ENCODE data around the gene SPIRE2.
"Not testable (repeated sequence)": the region's sequence is repeated elsewhere in the genome, so short reads cannot be mapped to it uniquely, and the experiment has no call there.

SPIRE2 gene

DNA sequence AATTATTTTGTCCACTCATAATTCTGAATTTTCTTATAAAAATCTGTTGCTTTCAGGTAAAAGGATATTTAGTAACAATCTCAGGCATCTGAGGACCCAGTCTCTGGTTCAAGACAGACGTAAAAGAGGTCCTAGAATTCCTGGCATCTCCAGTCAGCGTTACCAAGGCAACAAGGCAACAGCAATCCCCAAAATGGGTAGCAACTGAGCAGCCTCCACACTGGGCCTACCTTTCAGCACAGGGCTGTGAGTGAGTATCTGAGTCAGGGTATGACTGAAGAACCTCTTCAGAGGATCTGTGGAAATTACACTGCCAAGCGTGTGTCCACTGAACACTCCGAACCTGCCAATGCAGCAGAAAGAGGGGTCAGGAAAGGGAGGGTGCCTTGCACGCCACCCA is 32.6 kb upstream of the SPIRE2 start:
- TF ChIP-seq, protein P1, sequence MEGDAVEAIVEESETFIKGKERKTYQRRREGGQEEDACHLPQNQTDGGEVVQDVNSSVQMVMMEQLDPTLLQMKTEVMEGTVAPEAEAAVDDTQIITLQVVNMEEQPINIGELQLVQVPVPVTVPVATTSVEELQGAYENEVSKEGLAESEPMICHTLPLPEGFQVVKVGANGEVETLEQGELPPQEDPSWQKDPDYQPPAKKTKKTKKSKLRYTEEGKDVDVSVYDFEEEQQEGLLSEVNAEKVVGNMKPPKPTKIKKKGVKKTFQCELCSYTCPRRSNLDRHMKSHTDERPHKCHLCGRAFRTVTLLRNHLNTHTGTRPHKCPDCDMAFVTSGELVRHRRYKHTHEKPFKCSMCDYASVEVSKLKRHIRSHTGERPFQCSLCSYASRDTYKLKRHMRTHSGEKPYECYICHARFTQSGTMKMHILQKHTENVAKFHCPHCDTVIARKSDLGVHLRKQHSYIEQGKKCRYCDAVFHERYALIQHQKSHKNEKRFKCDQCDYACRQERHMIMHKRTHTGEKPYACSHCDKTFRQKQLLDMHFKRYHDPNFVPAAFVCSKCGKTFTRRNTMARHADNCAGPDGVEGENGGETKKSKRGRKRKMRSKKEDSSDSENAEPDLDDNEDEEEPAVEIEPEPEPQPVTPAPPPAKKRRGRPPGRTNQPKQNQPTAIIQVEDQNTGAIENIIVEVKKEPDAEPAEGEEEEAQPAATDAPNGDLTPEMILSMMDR (conservative IDR thresholded peaks at IDR 0.05; ENCODE audit: low read length): no peak
- no peak for DNase-seq (ENCODE audit: low read depth)
- no peak overlapping the region for H3K4me3 ChIP-seq (ENCODE audit: low read length)

DNA sequence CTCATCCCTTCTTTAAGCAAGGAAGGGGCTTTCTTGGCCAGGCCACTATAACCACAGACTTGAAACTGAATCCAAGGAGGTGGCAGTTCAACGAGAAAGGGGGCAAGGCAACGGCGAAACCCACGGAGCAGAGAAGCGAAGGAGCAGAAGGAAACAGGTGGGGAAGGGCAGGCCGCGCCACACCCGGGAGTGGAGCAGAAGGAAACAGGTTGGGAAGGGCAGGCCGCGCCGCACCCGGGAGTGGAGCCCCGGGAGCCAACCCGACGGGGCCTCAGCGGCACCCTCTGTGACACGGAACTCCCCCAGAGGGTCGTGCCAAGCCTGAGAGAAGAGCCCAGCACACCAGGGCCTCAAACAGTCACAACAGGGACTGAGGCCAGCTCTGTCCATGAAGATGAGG is 32.2 kb upstream of the SPIRE2 start:
- DNase-seq (ENCODE audit: low read depth): no peak
- TF ChIP-seq, protein P1 (conservative IDR thresholded peaks at IDR 0.05; ENCODE audit: low read length): no peak
- H3K4me3 ChIP-seq (ENCODE audit: low read length): no peak overlapping the region

DNA sequence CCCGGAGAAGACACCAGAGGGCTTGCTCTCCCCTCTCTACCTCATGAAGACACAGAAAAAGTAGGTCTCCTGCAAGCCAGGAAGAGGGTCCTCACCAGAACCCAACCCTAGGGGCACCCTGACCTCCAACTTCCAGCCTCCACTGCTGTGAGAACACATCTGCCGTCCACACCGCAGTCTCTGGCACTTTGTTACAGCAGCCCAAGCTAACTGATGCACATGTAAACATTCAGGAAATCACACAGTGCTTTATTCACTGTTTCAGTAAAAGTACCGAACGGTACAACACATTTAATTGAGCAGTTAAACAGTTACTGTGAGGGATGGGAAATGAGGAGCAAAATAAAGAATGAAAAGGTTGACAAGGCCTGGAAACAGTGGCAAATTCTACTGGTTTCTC is 30.1 kb upstream of the SPIRE2 start:
- TF ChIP-seq, protein P1 (conservative IDR thresholded peaks at IDR 0.05; ENCODE audit: low read length): no peak
- no peak for DNase-seq (ENCODE audit: low read depth)
- H3K4me3 ChIP-seq (ENCODE audit: low read length): no peak overlapping the region

DNA sequence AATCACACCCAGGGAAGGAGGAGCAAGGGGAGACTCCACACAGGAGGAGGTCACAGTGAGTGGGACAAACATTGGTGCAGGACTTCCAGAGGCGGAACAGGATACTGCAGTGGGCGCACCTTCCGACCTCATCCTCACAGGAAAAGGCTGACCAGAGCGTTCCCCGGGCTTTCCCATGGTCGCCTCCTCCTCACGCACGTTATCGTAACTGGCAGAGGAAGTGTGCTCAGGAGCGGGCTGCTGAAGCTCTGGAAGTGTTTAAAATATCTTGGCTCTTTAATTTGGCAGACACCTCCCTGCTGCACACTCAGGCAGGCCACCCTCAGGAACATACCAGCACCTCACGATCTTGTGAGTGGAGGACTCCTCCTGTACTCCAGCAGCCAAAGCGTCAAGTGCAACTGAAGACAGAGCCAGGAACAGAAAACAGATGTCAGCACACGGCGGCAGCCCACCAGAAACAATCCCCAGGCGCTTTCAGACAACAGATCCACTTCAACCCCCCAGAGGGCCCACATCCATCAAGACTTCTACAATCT is 29.4 kb upstream of the SPIRE2 start:
- no peak overlapping the region for H3K4me3 ChIP-seq (ENCODE audit: low read length)
- TF ChIP-seq, protein P1 (conservative IDR thresholded peaks at IDR 0.05; ENCODE audit: low read length): no peak
- DNase-seq (ENCODE audit: low read depth): no peak

DNA sequence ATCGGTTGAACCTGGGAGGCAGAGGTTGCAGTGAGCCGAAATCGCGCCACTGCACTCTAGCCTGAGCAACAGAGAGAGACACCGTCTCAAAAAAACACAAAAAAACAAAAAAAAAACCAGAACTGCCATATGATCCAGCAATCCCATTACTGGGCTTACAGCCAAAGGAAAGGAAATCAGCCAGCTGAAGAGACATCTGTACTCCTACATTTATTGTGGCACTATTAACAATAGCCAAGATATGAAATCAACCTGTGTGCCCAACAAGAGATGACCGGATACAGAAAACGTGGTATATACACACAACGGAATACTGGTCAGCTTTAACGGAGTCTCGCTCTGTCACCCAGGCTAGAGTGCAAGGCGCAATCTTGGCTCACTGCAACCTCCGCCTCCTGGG is 26.5 kb upstream of the SPIRE2 start:
- DNase-seq (ENCODE audit: low read depth): peak; percentile 29
- no peak overlapping the region for H3K4me3 ChIP-seq (ENCODE audit: low read length)
- TF ChIP-seq, protein P1 (conservative IDR thresholded peaks at IDR 0.05; ENCODE audit: low read length): no peak

DNA sequence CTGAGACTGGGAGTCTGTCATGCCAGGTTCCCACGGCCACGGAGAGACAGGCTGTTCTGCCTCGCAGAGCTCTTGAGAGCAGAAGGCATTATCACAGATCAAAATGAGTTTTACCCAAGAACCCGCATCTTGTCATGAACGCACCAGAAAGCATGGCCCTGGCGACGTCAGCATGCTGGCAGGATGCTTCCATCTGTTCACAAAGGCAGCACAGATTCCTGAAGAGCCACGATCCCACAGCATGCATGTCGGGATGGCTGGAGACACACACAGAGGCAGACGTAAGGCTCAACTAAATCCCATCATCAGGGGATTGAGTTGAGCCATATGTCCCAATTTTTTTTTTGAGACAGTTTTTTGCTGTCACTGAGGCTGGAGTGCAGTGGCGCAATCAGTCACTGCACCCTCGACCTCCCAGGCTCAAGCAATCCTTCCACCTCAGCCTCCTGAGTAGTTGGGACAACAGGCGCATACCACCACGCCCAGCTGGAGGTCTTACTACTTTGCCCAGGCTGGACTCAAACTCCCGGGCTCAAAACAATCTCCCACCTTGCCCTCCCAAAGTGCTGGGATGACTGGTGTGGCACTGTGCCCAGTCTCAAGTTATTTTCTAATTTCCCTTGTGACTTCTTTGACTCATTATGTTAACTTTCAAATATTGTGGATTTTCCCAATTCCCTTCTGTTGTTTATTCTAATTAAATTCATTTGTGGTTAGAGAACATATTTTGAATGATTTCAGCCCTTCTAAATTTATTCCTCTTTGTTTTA is 23.0 kb upstream of the SPIRE2 start:
- peak; percentile 94 for DNase-seq (ENCODE audit: low read depth)
- TF ChIP-seq, protein P1 (conservative IDR thresholded peaks at IDR 0.05; ENCODE audit: low read length): no peak
- H3K4me3 ChIP-seq (ENCODE audit: low read length): no peak overlapping the region

DNA sequence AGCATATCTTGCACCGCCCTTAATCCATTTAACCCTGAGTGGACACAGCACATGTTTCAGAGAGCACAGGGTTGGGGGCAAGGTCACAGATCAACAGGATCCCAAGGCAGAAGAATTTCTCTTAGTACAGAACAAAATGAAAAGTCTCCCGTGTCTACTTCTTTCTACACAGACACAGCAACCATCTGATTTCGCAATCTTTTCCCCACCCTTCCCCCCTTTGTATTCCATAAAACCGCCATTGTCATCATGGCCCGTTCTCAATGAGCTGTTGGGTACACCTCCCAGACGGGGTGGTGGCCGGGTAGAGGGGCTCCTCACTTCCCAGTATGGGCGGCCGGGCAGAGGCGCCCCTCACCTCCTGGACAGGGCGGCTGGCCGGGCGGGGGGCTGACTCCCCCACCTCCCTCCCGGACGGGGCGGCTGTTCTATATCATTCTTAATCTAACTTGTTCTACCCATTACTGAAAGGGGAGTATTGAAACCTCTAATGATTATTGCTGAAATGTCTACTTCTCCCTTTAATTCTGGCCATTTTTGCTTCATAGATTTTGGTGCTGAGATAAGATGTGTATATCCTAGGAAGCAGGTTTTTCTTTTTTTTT is 21.6 kb upstream of the SPIRE2 start:
- H3K4me3 ChIP-seq (ENCODE audit: low read length): not testable (repeated sequence)
- peak; percentile 33 for DNase-seq (ENCODE audit: low read depth)

All from AG10803 (cell line).